D721Med (cell line): ENCODE results near the gene DAGLB.
"Not testable (repeated sequence)": the region's sequence is repeated elsewhere in the genome, so short reads cannot be mapped to it uniquely, and the experiment has no call there.

Source experiments
- DNase-seq: peaks from one replicate; pipeline ENCODE4 v3.0.0; 2011; ENCODE audit warnings: low spot score; ENCODE audit not compliant: insufficient read length
- FAIRE-seq: peaks from 2 replicates; lab custom pipeline; 2011; peaks lifted over from hg19 to GRCh38; lab: Jason Lieb, UNC
- CTCF ChIP-seq: IDR thresholded peaks from 2 replicates; pipeline ENCODE4 v1.5.1; 2012; ENCODE audit warnings: mild to moderate bottlenecking, control low read depth; ENCODE audit not compliant: insufficient read depth; ENCODE audit errors: missing control alignments

DAGLB gene

GRCh38 chr7:6479067-6479466, 31.3 kb upstream of the DAGLB start:
- no peak for FAIRE-seq
- no peak for DNase-seq
- no peak for TF ChIP-seq CTCF

GRCh38 chr7:6478186-6478585, 30.4 kb upstream of the DAGLB start:
- DNase-seq: no peak
- FAIRE-seq: no peak
- TF ChIP-seq CTCF: no peak

- no peak for TF ChIP-seq CTCF
- FAIRE-seq (no peak), DNase-seq (no peak)
Measured at GRCh38 chr7:6477318-6477660, 29.5 kb upstream of the DAGLB start.

GRCh38 chr7:6476596-6477317, 29.0 kb upstream of the DAGLB start:
- DNase-seq (no peak), FAIRE-seq (no peak)
- TF ChIP-seq CTCF: no peak

- DNase-seq (no peak), FAIRE-seq (no peak)
- TF ChIP-seq CTCF: no peak
Measured at GRCh38 chr7:6475433-6476186, 27.9 kb upstream of the DAGLB start.

GRCh38 chr7:6465862-6466261, 18.1 kb upstream of the DAGLB start:
- no peak for TF ChIP-seq CTCF
- DNase-seq (no peak), FAIRE-seq (no peak)

- not testable (repeated sequence) for DNase-seq, FAIRE-seq
Measured at GRCh38 chr7:6463609-6464008, 15.9 kb upstream of the DAGLB start.
